Measurements from ENCODE around the gene MAPK4. TPM values are rescaled to one million over a fixed set of nuclear protein-coding genes. Genes with fewer than 3 reads are reported as not detected.

The MAPK4 gene
- total RNA-seq, 1 donor: not detected

DNA sequence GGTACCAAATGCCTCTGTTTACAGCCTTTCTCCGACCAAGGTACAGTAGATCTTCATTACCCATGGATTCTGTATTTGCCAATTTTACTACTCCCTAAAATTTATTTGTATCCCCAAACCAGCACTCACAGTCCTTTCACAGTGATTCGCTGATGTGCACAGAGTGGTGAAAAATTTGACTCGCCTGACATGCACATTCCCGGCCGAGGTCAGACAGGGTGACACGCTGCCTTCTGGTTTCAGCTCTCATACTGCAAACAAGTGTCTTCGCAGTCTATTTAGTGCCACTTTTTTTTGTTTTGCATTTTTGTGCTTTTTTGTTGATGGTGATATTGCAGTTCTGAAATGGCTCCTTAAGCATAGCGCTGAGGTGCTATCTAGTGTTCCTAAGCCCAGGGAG is 71.0 kb downstream of the MAPK4 start:
- DNase-seq (ENCODE audit: low read depth): no peak
- H3K4me3 ChIP-seq (ENCODE audit: low read depth, low read length): no peak overlapping the region
- TF ChIP-seq, protein P1, sequence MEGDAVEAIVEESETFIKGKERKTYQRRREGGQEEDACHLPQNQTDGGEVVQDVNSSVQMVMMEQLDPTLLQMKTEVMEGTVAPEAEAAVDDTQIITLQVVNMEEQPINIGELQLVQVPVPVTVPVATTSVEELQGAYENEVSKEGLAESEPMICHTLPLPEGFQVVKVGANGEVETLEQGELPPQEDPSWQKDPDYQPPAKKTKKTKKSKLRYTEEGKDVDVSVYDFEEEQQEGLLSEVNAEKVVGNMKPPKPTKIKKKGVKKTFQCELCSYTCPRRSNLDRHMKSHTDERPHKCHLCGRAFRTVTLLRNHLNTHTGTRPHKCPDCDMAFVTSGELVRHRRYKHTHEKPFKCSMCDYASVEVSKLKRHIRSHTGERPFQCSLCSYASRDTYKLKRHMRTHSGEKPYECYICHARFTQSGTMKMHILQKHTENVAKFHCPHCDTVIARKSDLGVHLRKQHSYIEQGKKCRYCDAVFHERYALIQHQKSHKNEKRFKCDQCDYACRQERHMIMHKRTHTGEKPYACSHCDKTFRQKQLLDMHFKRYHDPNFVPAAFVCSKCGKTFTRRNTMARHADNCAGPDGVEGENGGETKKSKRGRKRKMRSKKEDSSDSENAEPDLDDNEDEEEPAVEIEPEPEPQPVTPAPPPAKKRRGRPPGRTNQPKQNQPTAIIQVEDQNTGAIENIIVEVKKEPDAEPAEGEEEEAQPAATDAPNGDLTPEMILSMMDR (IDR thresholded peaks at IDR 0.05; ENCODE audit: insufficient read depth, low read depth, low read length): no peak

DNA sequence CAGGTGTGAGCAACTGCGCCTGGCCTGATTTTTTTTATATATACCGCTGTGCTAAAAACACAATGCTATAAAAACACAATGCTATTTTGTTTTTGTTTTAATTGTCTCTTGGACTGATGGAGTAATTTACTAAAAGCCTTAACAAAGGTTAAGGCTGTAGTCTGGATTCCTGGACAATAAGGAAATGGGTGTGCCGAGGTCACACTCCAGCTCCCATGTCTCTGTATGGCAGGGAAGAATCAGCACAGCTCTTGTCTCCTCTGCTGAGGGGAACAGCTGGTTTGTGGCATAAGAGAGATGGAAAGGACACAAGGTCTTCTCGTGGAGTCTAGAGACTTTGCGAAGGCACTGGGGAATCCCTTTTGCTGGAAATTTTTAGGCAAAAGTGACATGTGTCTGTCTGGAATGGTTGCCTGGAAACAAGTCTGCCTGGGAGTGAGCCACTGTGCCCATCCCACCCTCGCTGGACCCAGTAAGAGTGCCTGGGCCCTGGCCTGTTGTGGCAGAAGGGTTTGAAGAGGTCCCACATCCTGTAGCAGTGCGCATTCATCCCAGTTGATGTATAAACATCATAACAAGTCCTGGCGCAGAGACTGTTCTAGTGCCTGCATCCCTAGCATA is 73.1 kb downstream of the MAPK4 start:
- no peak for DNase-seq (ENCODE audit: low read depth)
- TF ChIP-seq, protein P1 (IDR thresholded peaks at IDR 0.05; ENCODE audit: insufficient read depth, low read depth, low read length): no peak
- H3K4me3 ChIP-seq (ENCODE audit: low read depth, low read length): no peak overlapping the region

DNA sequence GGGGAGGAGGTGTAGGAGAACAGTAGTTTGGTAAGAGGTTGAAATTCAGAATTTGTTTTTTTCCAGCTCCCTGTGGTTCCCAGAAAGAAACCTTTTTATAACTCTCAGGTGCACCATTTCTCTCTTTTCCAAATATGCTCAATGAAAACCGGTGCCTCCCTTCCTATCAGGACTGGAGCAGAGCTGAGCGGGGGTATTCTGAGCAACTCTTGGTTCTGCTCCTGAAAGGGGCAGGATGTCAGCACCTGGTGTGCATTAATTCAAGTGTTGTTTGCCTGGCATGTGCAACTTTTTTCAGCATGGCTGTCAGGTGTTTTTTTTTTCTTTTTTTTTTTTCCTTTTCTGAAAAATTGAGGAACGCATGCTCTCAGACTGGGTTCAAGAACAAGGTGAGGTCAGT is 74.1 kb downstream of the MAPK4 start:
- no peak for DNase-seq (ENCODE audit: low read depth)
- TF ChIP-seq, protein P1 (IDR thresholded peaks at IDR 0.05; ENCODE audit: insufficient read depth, low read depth, low read length): no peak
- H3K4me3 ChIP-seq (ENCODE audit: low read depth, low read length): no peak overlapping the region

DNA sequence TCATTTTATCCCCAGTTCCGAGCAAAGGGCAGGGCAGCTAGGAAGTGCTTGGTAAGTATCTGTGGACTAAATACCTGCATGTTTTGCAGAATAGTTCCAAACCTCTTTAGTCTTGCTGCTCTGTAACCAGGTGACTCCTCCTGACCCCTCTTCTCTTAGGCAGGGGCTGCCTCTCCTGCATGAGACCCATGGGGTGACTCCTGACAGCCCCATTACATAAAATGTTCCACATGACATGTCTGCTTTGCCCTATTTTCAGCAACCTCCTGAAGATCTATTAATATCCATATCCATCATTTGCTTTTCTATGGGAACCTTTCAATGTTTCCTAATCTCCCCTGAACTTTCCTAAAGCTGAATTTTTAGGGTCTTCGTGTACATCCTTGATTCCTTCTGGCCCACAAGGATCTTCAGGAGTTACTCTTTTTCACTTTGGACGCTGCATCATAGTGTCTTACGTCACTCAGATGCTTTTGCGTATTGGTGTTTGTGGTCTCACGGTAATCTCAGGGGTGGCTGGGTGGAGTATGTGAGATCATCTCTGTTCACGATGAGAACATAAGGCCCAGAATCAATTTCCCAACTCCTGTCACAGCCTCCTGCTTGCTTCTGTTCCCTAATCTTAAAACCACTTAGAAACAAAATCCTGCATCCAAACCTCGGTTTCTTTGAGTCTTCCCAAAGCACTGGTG is 76.6 kb downstream of the MAPK4 start:
- TF ChIP-seq, protein P1 (IDR thresholded peaks at IDR 0.05; ENCODE audit: insufficient read depth, low read depth, low read length): no peak
- H3K4me3 ChIP-seq (ENCODE audit: low read depth, low read length): no peak overlapping the region
- DNase-seq (ENCODE audit: low read depth): no peak

GRCh38 chr18:50638016-50638883 is 78.4 kb downstream of the MAPK4 start:
- no peak overlapping the region for H3K4me3 ChIP-seq (ENCODE audit: low read depth, low read length)
- TF ChIP-seq, protein P1 (IDR thresholded peaks at IDR 0.05; ENCODE audit: insufficient read depth, low read depth, low read length): no peak
- DNase-seq (ENCODE audit: low read depth): no peak

DNA sequence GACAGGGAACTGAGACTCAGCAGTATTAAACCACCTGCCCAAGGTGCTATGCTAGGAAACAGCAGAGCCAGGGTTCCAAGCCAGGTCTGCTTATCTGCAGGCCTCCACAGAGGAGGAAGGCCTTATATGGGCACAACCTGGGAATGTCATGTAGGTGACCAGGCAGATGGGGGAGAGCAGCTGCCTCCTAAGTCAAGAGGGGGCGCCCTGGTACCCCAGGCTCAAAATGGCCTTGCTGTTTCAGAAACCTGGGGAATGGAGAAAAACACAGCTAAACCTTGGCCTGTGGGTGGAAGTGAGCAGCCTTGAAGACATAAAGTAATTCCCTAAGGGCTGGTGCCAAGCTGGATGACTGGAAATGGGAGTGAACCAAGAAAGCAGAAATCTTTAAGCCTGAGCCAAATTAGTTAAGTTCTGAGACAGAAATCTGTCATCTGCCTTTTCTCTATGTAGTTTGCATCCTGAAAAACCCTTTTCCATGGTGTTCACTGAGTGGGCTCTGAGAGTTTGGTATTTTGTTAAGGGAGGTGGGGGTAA is 79.1 kb downstream of the MAPK4 start:
- H3K4me3 ChIP-seq (ENCODE audit: low read depth, low read length): no peak overlapping the region
- TF ChIP-seq, protein P1 (IDR thresholded peaks at IDR 0.05; ENCODE audit: insufficient read depth, low read depth, low read length): no peak
- DNase-seq (ENCODE audit: low read depth): no peak
